HG03432 (cell line): ENCODE measurements around the gene LHX3.
"Not testable (repeated sequence)": the region's sequence is repeated elsewhere in the genome, so short reads cannot be mapped to it uniquely, and the experiment has no call there.

Experiments used
- ATAC-seq: cut with Tn5 transposase; IDR thresholded peaks from one replicate; pipeline ENCODE4 v1.9.1; 2021; ENCODE audit warnings: mild to moderate bottlenecking, moderate library complexity; ENCODE audit not compliant: unreplicated experiment

Gene LHX3

DNA sequence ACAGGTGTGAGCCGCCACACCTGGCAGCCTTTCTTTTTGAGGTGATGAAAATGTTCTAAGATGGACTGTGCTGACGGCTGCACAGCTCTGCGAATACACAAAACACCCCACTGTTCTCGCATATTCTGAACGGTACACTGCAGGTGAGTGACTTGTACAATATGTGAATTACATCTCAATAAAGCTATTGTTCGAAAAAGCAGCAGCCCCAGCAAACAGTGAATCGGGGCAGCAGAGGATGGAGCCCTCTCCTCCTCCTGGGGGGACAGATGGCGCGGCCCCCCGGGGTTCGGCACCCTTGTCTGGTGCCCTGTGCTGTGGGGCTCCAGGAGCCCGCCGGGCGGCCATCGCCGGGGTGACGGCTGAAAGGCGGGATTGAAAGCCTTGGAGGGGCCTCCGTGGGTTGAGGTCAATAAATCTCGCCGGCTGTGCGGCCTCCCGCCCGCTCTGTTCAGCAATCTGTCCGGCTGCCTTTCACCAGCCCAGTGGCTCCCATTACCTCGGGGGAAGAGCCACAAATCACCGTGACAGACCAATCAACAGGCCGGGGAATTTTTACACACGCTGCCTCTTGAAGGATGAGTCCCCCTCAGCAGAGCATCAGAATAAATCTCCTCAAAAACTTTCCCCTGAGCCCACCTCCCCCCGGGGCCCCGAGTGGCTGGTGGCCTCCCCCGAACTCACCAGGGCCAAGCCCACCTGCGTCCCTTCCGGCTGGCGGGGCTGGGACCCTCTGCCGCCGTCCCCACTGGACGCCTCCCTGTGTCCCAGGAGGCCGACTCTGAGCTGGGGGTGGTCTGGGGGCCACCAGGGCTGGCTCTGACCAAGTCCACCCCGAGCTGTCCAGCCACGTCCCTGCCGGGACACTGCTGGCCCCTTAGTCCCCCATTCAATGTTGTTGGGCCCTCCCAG, 48.5 kb downstream of the LHX3 start:
- ATAC-seq = no peak

DNA sequence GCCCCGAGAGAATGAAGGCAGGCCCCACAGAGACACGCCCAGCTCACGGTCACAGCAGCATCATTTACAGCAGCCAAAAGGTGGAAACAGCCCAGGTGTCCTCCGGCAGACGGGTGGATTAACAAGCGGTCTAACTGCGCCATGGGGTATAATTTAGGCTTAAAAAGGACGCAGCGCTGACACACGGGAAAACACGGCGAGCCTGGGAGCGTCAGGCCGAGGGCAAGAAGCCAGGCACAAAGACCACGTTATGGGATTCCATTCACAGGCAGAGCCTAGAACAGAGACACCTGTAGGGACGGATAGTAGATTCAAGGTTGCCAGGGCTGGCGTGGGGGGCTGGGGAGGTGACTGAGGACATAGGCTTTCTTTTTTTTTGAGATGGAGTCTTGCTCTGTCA, 49.4 kb downstream of the LHX3 start:
- ATAC-seq = no peak

DNA sequence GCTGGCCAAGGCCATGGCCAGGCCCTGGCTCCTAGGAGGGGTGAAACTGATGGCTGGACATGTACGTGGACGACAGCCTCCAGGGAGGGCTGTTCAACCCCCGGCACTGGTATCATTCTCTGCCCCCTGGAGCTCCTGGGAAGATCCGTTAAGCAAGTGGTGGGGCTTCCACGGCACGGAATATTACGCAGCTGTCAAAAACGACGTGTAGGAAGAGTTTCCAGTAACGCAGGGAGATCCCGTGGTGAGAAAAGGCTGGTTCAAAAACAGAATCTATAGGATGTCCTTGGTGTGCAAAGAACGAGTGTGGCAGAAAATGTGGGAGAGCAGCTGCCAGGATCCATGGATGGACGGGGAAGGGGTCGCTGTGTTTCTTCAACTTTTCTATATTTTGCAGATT, 50.0 kb downstream of the LHX3 start:
- no peak for ATAC-seq

DNA sequence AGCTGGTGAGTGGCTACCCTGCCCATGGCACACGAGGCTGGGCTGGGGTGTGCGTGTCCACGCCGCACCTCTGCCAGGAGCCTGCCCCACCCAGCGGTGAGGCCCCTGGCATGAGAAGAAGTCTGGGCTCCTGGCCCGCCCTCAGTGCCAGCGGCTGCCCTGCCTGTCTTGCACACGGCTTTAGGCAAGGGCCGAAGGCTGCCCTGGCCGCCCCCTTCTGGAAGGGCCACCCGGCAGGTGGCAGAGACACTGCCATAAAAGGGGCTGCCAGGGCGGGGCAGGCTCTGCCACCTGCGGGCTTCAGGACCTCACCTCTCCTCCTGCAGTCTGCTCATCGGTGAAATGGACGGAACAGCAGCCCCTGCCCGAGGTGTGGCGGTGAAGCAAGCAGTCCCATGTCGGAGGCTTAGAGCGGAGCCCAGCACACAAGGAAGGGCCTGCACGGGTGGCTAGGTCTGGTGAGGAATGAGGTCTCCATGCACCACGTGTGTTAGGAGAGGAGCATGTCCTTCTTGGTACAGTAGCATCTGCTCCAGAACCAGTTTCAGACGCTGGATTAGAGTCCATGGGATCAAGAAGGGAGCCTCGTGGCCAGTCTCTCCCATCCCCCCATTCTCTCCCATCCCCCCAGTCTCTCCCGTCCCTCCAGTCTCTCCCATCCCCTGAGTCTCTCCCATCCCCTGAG, 51.4 kb downstream of the LHX3 start:
- ATAC-seq = no peak

DNA sequence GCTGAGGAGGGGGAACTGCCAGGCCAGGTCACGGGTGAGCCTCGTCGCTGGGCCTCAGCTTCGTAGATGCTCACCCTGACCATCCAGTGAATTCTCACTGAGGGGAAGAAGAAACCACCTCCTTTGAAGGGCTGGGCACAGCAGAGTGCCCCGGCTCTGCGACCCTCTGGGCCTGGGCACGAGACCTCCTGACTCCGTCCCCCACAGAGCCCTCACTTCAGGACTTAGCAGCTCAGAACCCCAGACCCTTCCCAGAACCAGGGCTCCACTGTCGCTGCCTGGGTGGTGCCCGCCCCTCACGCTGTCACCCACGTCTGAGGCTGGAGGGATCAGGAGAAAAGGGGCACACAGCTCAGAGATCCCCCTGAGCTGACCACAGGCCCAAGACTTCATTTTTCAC, 52.0 kb downstream of the LHX3 start:
- no peak for ATAC-seq

DNA sequence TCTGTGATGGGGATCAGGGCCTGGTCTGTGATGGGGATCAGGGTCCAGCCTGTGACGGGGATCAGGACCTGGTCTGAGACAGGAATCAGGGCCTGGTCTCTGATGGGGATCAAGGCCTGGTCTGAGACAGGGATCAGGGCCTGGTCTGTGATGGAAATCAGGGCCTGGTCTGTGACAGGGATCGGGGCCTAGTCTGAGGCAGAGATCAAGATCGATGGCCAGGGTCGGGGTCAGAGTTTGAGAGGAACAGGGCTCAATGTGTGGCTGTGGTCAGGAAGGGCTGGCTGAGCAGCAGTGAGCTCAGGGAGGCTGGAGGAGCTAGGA, 52.4 kb downstream of the LHX3 start:
- no peak for ATAC-seq

DNA sequence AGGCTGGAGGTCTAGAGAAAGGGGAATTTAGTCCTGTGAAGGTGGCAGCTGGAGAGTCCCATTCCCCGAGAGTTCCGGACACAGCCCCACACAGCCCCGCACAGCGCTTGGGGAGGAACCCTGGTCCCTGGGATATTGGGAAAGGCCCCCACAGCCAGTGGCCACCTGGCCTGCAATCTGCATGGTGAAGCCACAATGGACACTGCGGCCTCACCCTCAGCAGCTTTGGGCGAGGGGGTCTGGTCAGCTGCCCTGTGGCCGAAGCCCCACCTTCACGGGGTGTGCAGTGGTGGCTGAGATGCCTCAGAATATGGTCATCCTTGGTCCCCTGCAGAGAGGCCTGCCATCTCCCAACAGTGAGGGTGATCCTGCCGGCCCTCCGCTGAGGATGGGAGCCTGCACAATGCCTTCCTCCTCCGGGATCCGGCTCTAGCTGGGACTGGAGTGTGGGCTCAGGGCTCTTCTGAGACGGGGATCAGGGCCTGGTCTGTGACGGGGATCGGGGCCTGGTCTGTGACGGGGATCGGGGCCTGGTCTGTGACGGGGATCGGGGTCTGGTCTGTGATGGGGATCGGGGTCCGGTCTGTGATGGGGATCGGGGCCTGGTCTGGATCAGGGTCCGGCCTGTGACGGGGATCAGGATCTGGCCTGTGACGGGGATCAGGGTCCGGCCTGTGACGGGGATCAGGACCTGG, 52.9 kb downstream of the LHX3 start:
- ATAC-seq = no peak

DNA sequence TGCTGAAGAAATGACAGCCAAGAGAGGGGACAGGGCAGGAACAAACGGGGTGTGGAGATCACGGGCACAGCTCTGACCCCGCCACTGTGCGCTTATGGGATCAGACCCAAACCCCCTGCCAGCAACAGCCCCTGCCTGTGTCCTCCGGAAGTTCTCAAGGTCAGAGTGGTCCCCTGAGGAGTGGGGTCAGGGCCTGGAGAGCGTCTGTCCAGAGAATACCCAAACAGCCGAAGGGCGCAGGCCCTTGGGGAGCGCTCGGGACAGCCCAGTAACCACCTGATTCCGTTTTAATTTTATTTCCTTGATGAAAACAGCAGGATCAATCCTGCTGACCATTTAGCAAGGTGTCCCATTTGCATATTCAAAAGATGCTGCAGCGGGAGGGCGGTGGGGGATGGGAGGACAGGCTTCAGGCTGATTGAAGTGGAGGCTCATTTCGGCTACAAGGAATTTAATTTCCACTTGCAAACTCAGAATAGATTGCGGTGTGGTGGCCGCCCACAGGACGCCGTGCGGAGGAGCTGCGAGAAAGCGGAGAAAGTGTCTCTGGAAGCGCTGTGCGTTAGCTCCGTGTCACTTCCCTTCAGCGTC, 53.6 kb downstream of the LHX3 start:
- no peak for ATAC-seq

DNA sequence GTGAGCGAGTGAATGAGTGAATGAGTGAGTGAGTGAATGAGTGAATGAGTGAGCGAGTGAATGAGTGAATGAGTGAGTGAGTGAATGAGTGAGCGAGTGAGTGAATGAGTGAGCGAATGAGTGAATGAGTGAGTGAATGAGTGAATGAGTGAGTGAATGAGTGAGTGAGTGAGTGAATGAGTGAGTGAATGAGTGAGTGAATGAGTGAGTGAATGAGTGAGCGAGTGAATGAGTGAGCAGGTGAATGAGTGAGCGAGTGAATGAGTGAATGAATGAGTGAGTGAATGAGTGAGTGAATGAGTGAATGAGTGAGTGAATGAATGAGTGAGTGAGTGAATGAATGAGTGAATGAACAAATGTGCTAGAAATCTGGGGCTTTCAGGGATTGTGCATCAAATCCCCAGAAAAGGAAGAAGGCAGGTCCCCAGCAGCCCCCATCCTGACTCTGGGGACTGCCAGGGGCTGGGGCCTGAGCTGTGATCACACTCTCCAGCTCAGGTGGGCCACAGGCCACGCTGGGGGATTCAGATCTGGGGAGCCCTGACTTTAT, 54.2 kb downstream of the LHX3 start:
- ATAC-seq = not testable (repeated sequence)

DNA sequence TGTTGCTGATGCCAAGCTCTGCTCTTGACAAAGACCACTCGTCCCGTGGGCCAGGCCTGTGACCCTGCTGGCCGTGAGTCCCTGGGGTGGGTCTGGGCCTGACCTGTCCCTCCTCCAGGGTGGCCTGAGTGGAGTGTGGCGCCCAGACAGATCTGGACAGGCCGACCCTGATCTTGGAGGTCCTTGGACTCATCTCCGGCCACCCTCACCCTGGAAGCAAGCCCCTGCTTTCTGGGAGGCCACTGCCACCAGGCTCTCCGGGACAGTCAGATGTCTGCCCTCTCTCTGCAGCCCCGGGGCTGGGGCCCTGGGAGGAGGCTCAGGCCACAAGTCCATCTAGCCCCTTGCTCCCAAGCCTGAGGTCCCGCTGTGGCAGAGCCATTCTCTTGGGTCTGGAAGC, 55.1 kb downstream of the LHX3 start:
- ATAC-seq = no peak

DNA sequence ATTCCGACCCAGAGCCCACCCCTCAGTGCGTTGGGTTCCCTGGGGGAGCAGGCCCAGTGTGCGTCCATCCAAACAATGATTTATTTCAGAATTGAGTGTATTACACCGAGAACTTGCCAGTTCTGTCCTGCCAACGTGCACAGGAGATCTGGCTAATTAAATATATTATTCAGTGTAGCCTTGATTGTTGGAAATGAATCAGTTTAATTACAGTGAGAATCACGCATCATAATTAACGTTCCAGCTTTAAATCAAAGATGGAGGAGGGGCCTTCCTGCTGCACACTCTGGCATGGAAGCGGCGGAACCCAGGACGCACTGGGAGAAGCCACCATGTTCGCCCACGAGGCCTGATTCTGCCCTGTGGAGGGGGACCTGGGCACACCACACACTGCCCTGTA, 55.6 kb downstream of the LHX3 start:
- no peak for ATAC-seq

DNA sequence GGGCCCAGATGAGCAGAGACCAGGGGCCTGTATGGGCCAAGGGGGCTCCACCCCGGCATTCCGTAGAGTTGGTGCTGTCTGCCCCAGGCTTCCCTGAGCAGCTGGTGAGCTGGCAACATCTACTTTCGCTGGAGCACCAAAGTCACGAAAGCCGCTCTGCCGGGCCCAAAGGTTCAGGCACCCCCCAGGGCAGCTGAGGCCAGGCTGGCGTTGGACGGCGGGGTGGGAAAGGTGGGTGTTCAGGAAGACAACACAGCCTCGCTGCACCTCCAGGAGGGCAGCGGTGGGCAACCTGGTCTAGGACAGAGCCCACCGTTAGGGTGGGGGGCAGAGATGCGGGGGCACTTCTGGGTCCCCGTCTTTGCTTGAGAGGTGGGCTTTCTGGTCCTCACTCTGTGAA, 56.2 kb downstream of the LHX3 start:
- no peak for ATAC-seq

DNA sequence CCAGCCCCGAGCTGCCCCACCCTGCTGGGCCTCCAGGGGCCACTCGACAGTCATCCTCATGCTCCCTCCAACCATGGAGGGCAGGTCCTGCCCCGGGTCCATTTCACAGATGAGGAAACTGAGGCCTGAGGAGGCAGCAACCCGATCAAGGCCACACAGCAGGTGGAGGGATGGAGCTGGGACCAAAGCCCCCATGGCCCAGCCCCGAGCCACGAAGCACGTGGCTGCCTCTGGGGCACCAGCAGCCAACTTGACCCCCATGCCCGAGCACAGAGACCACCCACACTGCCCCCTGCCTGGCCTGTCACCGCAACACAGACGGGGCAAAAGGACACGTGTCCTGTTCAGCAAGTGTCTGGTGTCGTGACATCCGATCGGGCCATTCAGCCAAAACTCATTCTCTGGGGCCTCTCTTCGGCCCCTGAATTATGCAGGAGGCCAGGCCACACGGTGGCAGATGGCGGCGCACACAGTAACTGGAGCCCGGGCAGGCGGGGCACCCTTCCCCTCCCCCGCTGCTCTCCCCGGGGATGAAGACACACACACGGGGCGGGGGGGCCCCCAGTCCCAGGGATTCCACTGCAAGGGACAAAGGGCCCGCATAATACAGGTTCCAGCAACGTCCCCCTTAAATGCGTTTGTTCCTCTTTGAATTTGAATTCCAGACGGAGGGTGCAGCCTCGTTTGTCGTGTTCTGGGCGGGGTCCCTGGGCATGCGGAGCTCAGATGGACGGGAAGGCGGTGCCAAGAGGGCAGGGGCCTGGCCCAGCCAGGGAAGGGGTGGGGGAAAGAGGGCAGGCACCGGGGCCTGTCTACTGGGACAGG, 56.8 kb downstream of the LHX3 start:
- no peak for ATAC-seq

DNA sequence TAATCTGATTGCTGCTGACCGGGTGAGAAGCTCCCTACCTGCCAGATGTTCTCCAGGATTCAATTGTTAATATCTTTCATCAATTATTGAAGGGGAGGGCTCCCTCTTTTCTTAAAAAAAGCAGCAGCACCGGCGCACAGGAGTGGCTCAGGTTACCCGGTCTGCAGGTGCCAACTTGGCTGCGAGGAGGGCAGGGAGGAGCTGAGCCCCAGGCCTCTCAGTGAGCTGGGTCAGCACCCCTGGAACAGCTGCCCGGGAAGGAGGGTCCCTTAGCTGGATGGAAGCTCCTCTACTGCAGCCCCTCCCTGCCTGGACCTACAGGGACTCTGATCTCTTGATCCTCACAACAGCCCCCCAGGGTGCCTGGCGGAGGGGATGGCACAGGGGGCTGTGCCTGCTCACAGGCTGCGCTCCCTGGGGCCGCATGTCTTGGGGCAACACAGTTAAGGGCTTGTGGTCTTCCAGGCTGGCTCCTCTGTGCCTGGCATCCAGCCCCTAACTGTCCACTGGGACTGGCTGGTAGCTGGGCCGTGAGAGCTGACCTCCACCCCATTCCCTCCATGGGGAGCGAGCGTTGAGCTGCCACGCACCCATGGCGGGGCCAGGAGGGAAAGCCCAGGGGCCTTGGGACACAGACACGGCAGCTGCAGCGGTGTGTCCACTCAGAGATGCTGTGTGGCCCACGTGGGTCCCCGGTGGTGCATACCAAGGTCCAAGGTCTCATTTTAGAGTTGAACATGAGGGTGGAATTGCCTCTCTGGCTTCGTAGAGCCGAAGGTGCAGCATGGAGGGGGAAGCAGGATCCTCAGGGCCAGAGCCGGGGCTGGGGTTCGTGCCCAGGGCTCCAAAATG, 57.7 kb downstream of the LHX3 start:
- ATAC-seq = no peak
